ENCODE data around the gene SDSL.

Gene SDSL

GRCh38 chr12:113407931-113408600, 14.1 kb upstream of the SDSL start:
- H3K4me3 ChIP-seq (ENCODE audit: control insufficient read depth, low read depth, low read length), result no peak overlapping the region
- TF ChIP-seq CTCF (conservative IDR thresholded peaks at IDR 0.05; ENCODE audit: control insufficient read depth, insufficient read depth, low read depth, low read length), result no peak
- DNase-seq (ENCODE audit: low read depth), result peak; percentile 69

- no peak overlapping the region for H3K4me3 ChIP-seq (ENCODE audit: control insufficient read depth, low read depth, low read length)
- TF ChIP-seq CTCF (conservative IDR thresholded peaks at IDR 0.05; ENCODE audit: control insufficient read depth, insufficient read depth, low read depth, low read length), result no peak
- DNase-seq (ENCODE audit: low read depth), result no peak
These were observed 13.4 kb upstream of the SDSL start for GRCh38 chr12:113408756-113409298.

DNA sequence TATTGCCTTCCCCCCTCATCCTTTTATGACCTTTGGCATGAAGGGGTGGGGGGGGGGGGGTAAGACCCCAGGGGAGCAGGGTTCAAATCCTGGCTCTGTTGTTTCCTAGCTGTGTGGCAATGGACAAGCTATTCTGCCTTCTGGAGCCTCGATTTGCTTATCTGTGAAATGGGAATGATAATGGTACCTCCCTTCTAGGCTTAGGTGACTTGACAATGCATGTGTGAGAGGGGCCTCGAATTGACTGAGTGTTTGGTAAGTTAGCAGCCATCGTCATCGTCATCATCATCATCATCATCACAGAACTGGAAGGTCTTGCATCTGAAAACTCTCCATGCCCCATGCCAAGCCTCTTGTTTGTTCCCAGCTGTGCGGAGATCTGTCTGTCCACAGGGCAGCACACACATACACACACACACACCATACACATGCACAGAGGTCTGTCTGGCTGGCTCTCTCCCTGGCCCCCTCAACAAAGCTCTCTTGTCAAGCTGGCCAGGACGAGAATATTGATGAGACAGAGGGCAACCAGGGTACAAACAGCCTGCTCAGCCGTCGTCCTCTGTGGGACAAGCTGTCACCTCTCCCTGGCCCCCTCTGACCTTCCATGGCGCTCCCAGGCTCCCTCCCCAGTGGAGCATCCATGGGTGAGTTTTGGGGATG, 12.6 kb upstream of the SDSL start:
- no peak overlapping the region for H3K4me3 ChIP-seq (ENCODE audit: control insufficient read depth, low read depth, low read length)
- no peak for TF ChIP-seq CTCF (conservative IDR thresholded peaks at IDR 0.05; ENCODE audit: control insufficient read depth, insufficient read depth, low read depth, low read length)
- no peak for DNase-seq (ENCODE audit: low read depth)

- H3K4me3 ChIP-seq (ENCODE audit: control insufficient read depth, low read depth, low read length), result no peak overlapping the region
- no peak for TF ChIP-seq CTCF (conservative IDR thresholded peaks at IDR 0.05; ENCODE audit: control insufficient read depth, insufficient read depth, low read depth, low read length)
- DNase-seq (ENCODE audit: low read depth), result peak; percentile 40
These were observed 8.7 kb upstream of the SDSL start for GRCh38 chr12:113413488-113413939.

- DNase-seq (ENCODE audit: low read depth), result no peak
- no peak for TF ChIP-seq CTCF (conservative IDR thresholded peaks at IDR 0.05; ENCODE audit: control insufficient read depth, insufficient read depth, low read depth, low read length)
- no peak overlapping the region for H3K4me3 ChIP-seq (ENCODE audit: control insufficient read depth, low read depth, low read length)
These were observed 7.6 kb upstream of the SDSL start for GRCh38 chr12:113414519-113415038.

DNA sequence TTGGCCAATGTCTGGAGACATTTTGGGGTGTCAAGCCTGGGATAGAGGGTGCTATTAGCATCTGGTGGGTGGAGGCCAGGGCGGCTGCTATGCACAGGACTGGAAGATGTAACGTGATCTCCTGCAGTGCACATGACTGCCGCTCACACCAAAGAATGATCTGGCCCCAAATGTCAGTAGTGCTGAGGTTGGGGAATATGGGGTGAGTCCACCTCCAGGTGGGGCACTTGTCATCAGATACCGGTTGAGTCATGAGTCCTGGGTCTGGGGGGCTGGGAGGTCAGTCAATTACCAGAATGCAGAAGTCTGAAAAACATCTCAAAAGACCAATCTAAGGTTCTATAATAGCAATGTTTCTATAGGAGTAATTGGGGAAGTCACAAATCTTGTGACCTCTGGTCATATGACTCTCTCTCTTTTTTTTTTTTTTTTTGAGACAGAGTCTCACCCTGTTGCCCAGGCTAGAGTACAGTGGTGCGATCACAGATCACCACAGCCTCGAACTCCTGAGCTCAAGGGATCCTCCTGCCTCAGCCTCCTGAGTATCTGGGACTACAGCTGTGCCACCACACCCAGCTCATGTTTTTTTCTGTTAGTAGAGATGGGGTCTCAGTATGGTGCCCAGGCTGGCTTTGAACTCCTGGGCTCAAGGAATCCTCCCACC, 6.0 kb upstream of the SDSL start:
- H3K4me3 ChIP-seq (ENCODE audit: control insufficient read depth, low read depth, low read length), result no peak overlapping the region
- DNase-seq (ENCODE audit: low read depth), result peak; percentile 26
- TF ChIP-seq CTCF (conservative IDR thresholded peaks at IDR 0.05; ENCODE audit: control insufficient read depth, insufficient read depth, low read depth, low read length), result no peak
